Neuronal stem cell (in vitro differentiated cells): ENCODE measurements around the gene PLEKHM1. TPM values are rescaled to one million over a fixed set of nuclear protein-coding genes. Genes with fewer than 3 reads are reported as not detected.
"Not testable (repeated sequence)": the region's sequence is repeated elsewhere in the genome, so short reads cannot be mapped to it uniquely, and the experiment has no call there.

Source experiments
- DNase-seq: peaks from one replicate; pipeline ENCODE4 v3.0.0-alpha.2; 2013; ENCODE audit warnings: low spot score
- H2AFZ ChIP-seq: one replicate; pipeline ENCODE4 v1.6.1; 2013; ENCODE audit warnings: mild to moderate bottlenecking, low read length, inconsistent platforms
- H2AK5ac ChIP-seq: 2 replicates; pipeline ENCODE4 v1.6.1; 2013; ENCODE audit warnings: low read depth, mild to moderate bottlenecking, inconsistent platforms, low read length, moderate library complexity, mixed read lengths
- H2BK120ac ChIP-seq: 2 replicates; pipeline ENCODE4 v1.6.1; 2013; ENCODE audit warnings: low read depth, mild to moderate bottlenecking, inconsistent platforms, low read length, moderate library complexity, mixed read lengths
- H2BK12ac ChIP-seq: one replicate; pipeline ENCODE4 v1.6.1; 2013; ENCODE audit warnings: low read length, inconsistent platforms
- H2BK15ac ChIP-seq: 2 replicates; pipeline ENCODE4 v1.6.1; 2013; ENCODE audit warnings: mild to moderate bottlenecking, low read length, inconsistent platforms, mixed read lengths
- H2BK5ac ChIP-seq: one replicate; pipeline ENCODE4 v1.6.1; 2013; ENCODE audit warnings: inconsistent platforms, mild to moderate bottlenecking, low read length, moderate library complexity
- H3K14ac ChIP-seq: one replicate; pipeline ENCODE4 v1.6.1; 2013; ENCODE audit warnings: low read length, inconsistent platforms
- H3K18ac ChIP-seq: 2 replicates; pipeline ENCODE4 v1.6.1; 2013; ENCODE audit warnings: low read length, inconsistent platforms
- H3K23ac ChIP-seq: 2 replicates; pipeline ENCODE4 v1.6.1; 2013; ENCODE audit warnings: low read depth, mild to moderate bottlenecking, mixed read lengths, low read length, inconsistent platforms; ENCODE audit not compliant: poor library complexity
- H3K27ac ChIP-seq: replicated peaks from 3 replicates; pipeline ENCODE4 v1.5.1; 2013; ENCODE audit warnings: low read length, inconsistent platforms
- H3K27me3 ChIP-seq, 3 experiments: 2 replicates each; pipeline ENCODE4 v1.6.1; 2013; ENCODE audit warnings: low read length in 3 of 3, mild to moderate bottlenecking in 2 of 3, inconsistent platforms in 1 of 3, low read depth in 1 of 3, mixed read lengths in 1 of 3, moderate library complexity in 1 of 3; ENCODE audit not compliant: control insufficient read depth in 3 of 3, insufficient read depth in 3 of 3
- H3K36me3 ChIP-seq, 2 donors: replicated peaks in 1 of 2; 2 replicates each; pipeline ENCODE4 v1.6.1; 2013; ENCODE audit warnings: low read length in 2 of 2; ENCODE audit not compliant: control insufficient read depth in 2 of 2, insufficient read depth in 2 of 2
- H3K4ac ChIP-seq: 2 replicates; pipeline ENCODE4 v1.6.1; 2013; ENCODE audit warnings: inconsistent platforms, mild to moderate bottlenecking, low read length, moderate library complexity
- H3K4me1 ChIP-seq, 2 donors: 1 replicate in 1 of 2; 2 replicates in 1 of 2; pipeline ENCODE4 v1.6.1; 2013; ENCODE audit warnings: low read length in 2 of 2, low read depth in 1 of 2; ENCODE audit not compliant: control insufficient read depth in 2 of 2, insufficient read depth in 1 of 2
- H3K4me2 ChIP-seq: one replicate; pipeline ENCODE4 v1.6.1; 2013; ENCODE audit warnings: mild to moderate bottlenecking, low read length, inconsistent platforms; ENCODE audit not compliant: insufficient read depth, poor library complexity, severe bottlenecking
- H3K4me3 ChIP-seq, 2 donors: 2 replicates each; pipeline ENCODE4 v1.5.1; 2013; ENCODE audit warnings: low read length in 2 of 2, mild to moderate bottlenecking in 2 of 2, inconsistent platforms in 1 of 2, moderate library complexity in 1 of 2
- H3K79me1 ChIP-seq: one replicate; pipeline ENCODE4 v1.6.1; 2013; ENCODE audit warnings: low read depth, mild to moderate bottlenecking, inconsistent platforms, low read length, moderate library complexity
- H3K9ac ChIP-seq: one replicate; pipeline ENCODE4 v1.6.1; 2013; ENCODE audit warnings: mild to moderate bottlenecking, low read depth, low read length, inconsistent platforms; ENCODE audit not compliant: poor library complexity
- H3K9me3 ChIP-seq, 2 donors: replicated peaks in 1 of 2; 2 replicates each; pipeline versions ENCODE3 to v1.6.1; 2013; ENCODE audit warnings: low read length in 2 of 2, mild to moderate bottlenecking in 2 of 2, inconsistent platforms in 1 of 2, low read depth in 1 of 2, mixed read lengths in 1 of 2, moderate library complexity in 1 of 2; ENCODE audit not compliant: control insufficient read depth in 2 of 2, insufficient read depth in 1 of 2
- H4K8ac ChIP-seq: one replicate; pipeline ENCODE4 v1.6.1; 2013; ENCODE audit warnings: low read depth, mild to moderate bottlenecking, inconsistent platforms, low read length, moderate library complexity
- H4K91ac ChIP-seq: one replicate; pipeline ENCODE4 v1.6.1; 2013; ENCODE audit warnings: low read length, low read depth, mild to moderate bottlenecking, inconsistent platforms; ENCODE audit not compliant: poor library complexity
- WGBS, 2 donors: extraction: QIAGEN DNeasy Blood & Tissue Kit; methylation state at CpG; one replicate each; pipeline ENCODE4 v1.1.7; 2013; ENCODE audit warnings: missing lambda C conversion rate in 2 of 2, mixed read lengths in 1 of 2; ENCODE audit not compliant: insufficient read length in 2 of 2, insufficient replicate concordance in 1 of 2; ENCODE audit errors: extremely low coverage in 2 of 2; 5-methylcytosine and 5-hydroxymethylcytosine counted together
- polyA plus RNA-seq, 2 experiments: library from polyadenylated mRNA; stranded (reverse); fragments of 200-250 nt; gene quantifications; one replicate each; pipeline ENCODE4 v1.2.3, GENCODE V29; 2013

Gene PLEKHM1
- polyA plus RNA-seq (2013, experiment 1 of 2): 4.9 TPM
- 5.6 TPM for polyA plus RNA-seq (2013, experiment 2 of 2)

- H3K27ac ChIP-seq, H3K4ac ChIP-seq, H2BK12ac ChIP-seq, H4K8ac ChIP-seq, H3K23ac ChIP-seq, H3K18ac ChIP-seq, H3K36me3 ChIP-seq, H3K14ac ChIP-seq, H2BK5ac ChIP-seq, H4K91ac ChIP-seq, H2BK120ac ChIP-seq, H2BK15ac ChIP-seq, H3K4me1 ChIP-seq, H2AK5ac ChIP-seq, H3K9me3 ChIP-seq, H3K27me3 ChIP-seq, H3K79me1 ChIP-seq: not testable (repeated sequence)
- peak within 1 kb of the TSS; percentile 49 for H3K4me2 ChIP-seq
- H3K9ac ChIP-seq: peak within 1 kb of the TSS; percentile 17
- peak; percentile 71 for DNase-seq
- peak within 1 kb of the TSS; percentile 86 for H2AFZ ChIP-seq
- no CpG with 5 or more reads among the region's 59 CpGs for WGBS, 2 donors
- peak within 1 kb of the TSS; percentile 54 to 82 for H3K4me3 ChIP-seq
These were observed at the start of gene PLEKHM1 for GRCh38 chr17:45490615-45491433. PLEKHM1 (minus strand) TSS chr17:45490721; CDS start chr17:45482484, 8,237 bp downstream.

DNA sequence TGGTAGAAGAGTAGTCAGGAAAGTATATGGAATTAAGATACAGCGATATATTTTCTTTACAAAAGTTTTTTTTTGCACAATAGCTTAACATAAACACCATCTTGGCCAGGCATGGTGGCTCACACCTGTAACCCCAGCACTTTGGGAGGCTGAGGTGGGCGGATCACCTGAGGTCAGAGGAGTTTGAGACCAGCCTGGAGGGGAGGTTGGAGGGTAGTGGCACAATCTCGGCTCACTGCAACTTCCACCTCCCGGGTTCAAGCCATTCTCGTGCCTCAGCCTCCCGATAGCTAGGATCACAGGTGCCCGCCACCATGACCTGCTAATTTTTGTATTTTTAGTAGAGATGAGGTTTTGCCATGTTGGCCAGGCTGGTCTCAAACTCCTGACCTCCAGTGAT is 47.6 kb upstream of the PLEKHM1 start:
- not testable (repeated sequence) for DNase-seq, H2AFZ ChIP-seq, H3K4me2 ChIP-seq, H3K79me1 ChIP-seq, H3K4ac ChIP-seq, H3K27ac ChIP-seq, H4K91ac ChIP-seq, H3K4me1 ChIP-seq, H3K9ac ChIP-seq, H2BK15ac ChIP-seq, H3K9me3 ChIP-seq, H2BK12ac ChIP-seq, H3K27me3 ChIP-seq, H2AK5ac ChIP-seq, H3K23ac ChIP-seq, H2BK120ac ChIP-seq, H3K14ac ChIP-seq, H3K36me3 ChIP-seq, H3K4me3 ChIP-seq, H4K8ac ChIP-seq, H3K18ac ChIP-seq, H2BK5ac ChIP-seq
- WGBS, 2 donors: no CpG with 5 or more reads among the region's 7 CpGs

DNA sequence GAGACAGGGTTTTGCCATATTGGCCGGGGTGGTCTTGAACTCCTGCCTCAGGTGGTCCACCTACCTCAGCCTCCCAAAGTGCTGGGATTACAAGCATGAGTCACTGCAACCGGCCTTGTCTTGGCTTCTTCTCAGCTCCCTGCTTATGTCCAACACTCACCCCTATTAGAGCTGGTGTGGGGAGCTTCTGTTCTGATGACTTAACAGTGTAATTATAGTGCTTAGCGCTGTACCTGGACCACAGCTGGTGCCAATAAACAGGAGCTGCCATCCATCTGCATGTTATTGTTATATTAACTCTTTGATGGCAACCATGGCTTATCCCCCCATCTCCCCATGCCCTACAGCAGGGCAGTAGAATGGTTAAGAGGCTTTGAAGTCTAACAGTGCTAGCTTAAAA is 15.6 kb upstream of the PLEKHM1 start:
- H3K4me3 ChIP-seq, DNase-seq, H2AFZ ChIP-seq, H3K9ac ChIP-seq, H2BK5ac ChIP-seq, H2BK12ac ChIP-seq, H3K18ac ChIP-seq, H3K4ac ChIP-seq, H3K9me3 ChIP-seq, H3K4me1 ChIP-seq, H3K36me3 ChIP-seq, H4K8ac ChIP-seq, H3K4me2 ChIP-seq, H2AK5ac ChIP-seq, H2BK120ac ChIP-seq, H3K27me3 ChIP-seq, H2BK15ac ChIP-seq, H3K14ac ChIP-seq, H3K79me1 ChIP-seq, H4K91ac ChIP-seq, H3K23ac ChIP-seq, H3K27ac ChIP-seq: not testable (repeated sequence)
- no CpG with 5 or more reads among the region's 3 CpGs for WGBS, 2 donors

GRCh38 chr17:45505183-45505582 is 14.7 kb upstream of the PLEKHM1 start:
- not testable (repeated sequence) for H3K4me3 ChIP-seq, H3K27me3 ChIP-seq, H3K4me2 ChIP-seq, H4K91ac ChIP-seq, H3K27ac ChIP-seq, H3K36me3 ChIP-seq, H2AFZ ChIP-seq, H2BK120ac ChIP-seq, H2BK5ac ChIP-seq, H3K4me1 ChIP-seq, H3K4ac ChIP-seq, H2BK15ac ChIP-seq, H3K9me3 ChIP-seq, DNase-seq, H3K23ac ChIP-seq, H3K14ac ChIP-seq, H2AK5ac ChIP-seq, H3K9ac ChIP-seq, H3K79me1 ChIP-seq, H4K8ac ChIP-seq, H3K18ac ChIP-seq, H2BK12ac ChIP-seq
- WGBS, 2 donors: no CpG with 5 or more reads among the region's 3 CpGs
